Memory B cell (primary cell): ENCODE results near the gene CCDC24.

Source experiments
- ATAC-seq: fragments of 150-1000 bp; cut with Tn5 transposase; 2 replicates; pipeline ENCODE4 v1.10.0; 2021; ENCODE audit warnings: low read depth, mild to moderate bottlenecking, moderate library complexity
- DNase-seq, 2 donors: peaks; one replicate each; pipeline ENCODE4 v3.0.0; 2022; ENCODE audit warnings: low spot score in 2 of 2
- H3K27ac Mint-ChIP-seq: one replicate; pipeline ENCODE4 v1.8.0; 2022; ENCODE audit warnings: mild to moderate bottlenecking, moderate library complexity, mixed read lengths
- H3K27me3 Mint-ChIP-seq: one replicate; pipeline ENCODE4 v1.8.0; 2022; ENCODE audit warnings: mixed read lengths
- H3K36me3 Mint-ChIP-seq: one replicate; pipeline ENCODE4 v1.8.0; 2022; ENCODE audit warnings: mild to moderate bottlenecking, mixed read lengths
- H3K4me1 Mint-ChIP-seq: one replicate; pipeline ENCODE4 v1.8.0; 2022; ENCODE audit warnings: mixed read lengths
- H3K4me3 Mint-ChIP-seq: one replicate; pipeline ENCODE4 v1.8.0; 2022; ENCODE audit warnings: mild to moderate bottlenecking, moderate library complexity, mixed read lengths
- H3K9me3 Mint-ChIP-seq: one replicate; pipeline ENCODE4 v1.8.0; 2022; ENCODE audit warnings: mixed read lengths

CCDC24 gene

GRCh38 chr1:43956234-43956633 is 35.2 kb upstream of the CCDC24 start:
- no peaks in the 10 kb centered on the region for H3K9me3 Mint-ChIP-seq

GRCh38 chr1:43957407-43958040 is 33.9 kb upstream of the CCDC24 start:
- Mint-ChIP-seq H3K27ac (no peak overlapping the region), H3K4me3 (no peak overlapping the region), H3K4me1 (peaks cover 7% of the 10 kb centered on the region)

More at GRCh38 chr1:43956234-43956633, 35.2 kb upstream of the CCDC24 start:
- H3K27me3 Mint-ChIP-seq: no peaks in the 10 kb centered on the region
- ATAC-seq (no peak), DNase-seq (no peak)
- no peak overlapping the region for H3K4me3 Mint-ChIP-seq
- H3K36me3 Mint-ChIP-seq: peaks cover 13% of the 10 kb centered on the region
- H3K4me1 Mint-ChIP-seq: peaks cover 7% of the 10 kb centered on the region
- no peak overlapping the region for H3K27ac Mint-ChIP-seq

GRCh38 chr1:43958351-43959255 is 32.8 kb upstream of the CCDC24 start:
- Mint-ChIP-seq H3K4me3 (no peak overlapping the region), H3K27me3 (no peaks in the 10 kb centered on the region), H3K4me1 (peaks cover 7% of the 10 kb centered on the region), H3K9me3 (no peaks in the 10 kb centered on the region), H3K36me3 (peaks cover 18% of the 10 kb centered on the region), H3K27ac (no peak overlapping the region)
- DNase-seq (no peak), ATAC-seq (no peak)

More at GRCh38 chr1:43957407-43958040, 33.9 kb upstream of the CCDC24 start:
- no peak for ATAC-seq
- DNase-seq: no peak
- Mint-ChIP-seq H3K36me3 (peaks cover 17% of the 10 kb centered on the region), H3K9me3 (no peaks in the 10 kb centered on the region), H3K27me3 (no peaks in the 10 kb centered on the region)

- peaks cover 18% of the 10 kb centered on the region for H3K36me3 Mint-ChIP-seq
- DNase-seq (no peak), ATAC-seq (no peak)
- no peak overlapping the region for H3K4me3 Mint-ChIP-seq
- no peaks in the 10 kb centered on the region for H3K27me3 Mint-ChIP-seq
- H3K27ac Mint-ChIP-seq: no peak overlapping the region
- no peaks in the 10 kb centered on the region for H3K9me3 Mint-ChIP-seq
- H3K4me1 Mint-ChIP-seq: no peaks in the 10 kb centered on the region
These were observed 30.6 kb upstream of the CCDC24 start for GRCh38 chr1:43960798-43961197.

GRCh38 chr1:43961692-43962091 is 29.7 kb upstream of the CCDC24 start:
- Mint-ChIP-seq H3K4me1 (no peaks in the 10 kb centered on the region), H3K4me3 (no peak overlapping the region), H3K27me3 (no peaks in the 10 kb centered on the region), H3K27ac (no peak overlapping the region), H3K36me3 (peaks cover 18% of the 10 kb centered on the region), H3K9me3 (no peaks in the 10 kb centered on the region)
- ATAC-seq: no peak
- DNase-seq: no peak

GRCh38 chr1:43962324-43962723 is 29.1 kb upstream of the CCDC24 start:
- H3K4me3 Mint-ChIP-seq: no peak overlapping the region
- H3K9me3 Mint-ChIP-seq: no peaks in the 10 kb centered on the region
- ATAC-seq (no peak), DNase-seq (no peak)
- H3K4me1 Mint-ChIP-seq: no peaks in the 10 kb centered on the region
- H3K27me3 Mint-ChIP-seq: no peaks in the 10 kb centered on the region
- H3K36me3 Mint-ChIP-seq: peaks cover 15% of the 10 kb centered on the region
- H3K27ac Mint-ChIP-seq: no peak overlapping the region

- no peak for ATAC-seq
- no peak overlapping the region for H3K4me3 Mint-ChIP-seq
- no peaks in the 10 kb centered on the region for H3K4me1 Mint-ChIP-seq
- peaks cover 12% of the 10 kb centered on the region for H3K36me3 Mint-ChIP-seq
- no peak for DNase-seq
- H3K9me3 Mint-ChIP-seq: no peaks in the 10 kb centered on the region
- H3K27me3 Mint-ChIP-seq: no peaks in the 10 kb centered on the region
- H3K27ac Mint-ChIP-seq: no peak overlapping the region
These were observed 28.4 kb upstream of the CCDC24 start for GRCh38 chr1:43963006-43963405.

GRCh38 chr1:43963890-43964289 is 27.5 kb upstream of the CCDC24 start:
- Mint-ChIP-seq H3K36me3 (peaks cover 10% of the 10 kb centered on the region), H3K9me3 (no peaks in the 10 kb centered on the region), H3K4me1 (no peaks in the 10 kb centered on the region), H3K27ac (no peak overlapping the region), H3K27me3 (no peaks in the 10 kb centered on the region), H3K4me3 (no peak overlapping the region)
- DNase-seq (no peak), ATAC-seq (no peak)

- no peak overlapping the region for H3K27ac Mint-ChIP-seq
- H3K9me3 Mint-ChIP-seq: no peaks in the 10 kb centered on the region
- no peaks in the 10 kb centered on the region for H3K27me3 Mint-ChIP-seq
- DNase-seq (no peak), ATAC-seq (no peak)
- peaks cover 8% of the 10 kb centered on the region for H3K4me1 Mint-ChIP-seq
- no peak overlapping the region for H3K4me3 Mint-ChIP-seq
- peaks cover 7% of the 10 kb centered on the region for H3K36me3 Mint-ChIP-seq
These were observed 26.1 kb upstream of the CCDC24 start for GRCh38 chr1:43965316-43965715.

GRCh38 chr1:43968348-43968948 is 23.0 kb upstream of the CCDC24 start:
- no peak for DNase-seq
- Mint-ChIP-seq H3K4me3 (no peak overlapping the region), H3K27me3 (no peaks in the 10 kb centered on the region)

GRCh38 chr1:43969416-43969745 is 22.0 kb upstream of the CCDC24 start:
- no peaks in the 10 kb centered on the region for H3K27me3 Mint-ChIP-seq
- no peak overlapping the region for H3K27ac Mint-ChIP-seq
- peaks cover 23% of the 10 kb centered on the region for H3K4me1 Mint-ChIP-seq
- no peaks in the 10 kb centered on the region for H3K9me3 Mint-ChIP-seq
- no peaks in the 10 kb centered on the region for H3K36me3 Mint-ChIP-seq
- ATAC-seq: no peak
- H3K4me3 Mint-ChIP-seq: peak overlapping the region; percentile 96
- DNase-seq: no peak

More at GRCh38 chr1:43968348-43968948, 23.0 kb upstream of the CCDC24 start:
- Mint-ChIP-seq H3K9me3 (no peaks in the 10 kb centered on the region), H3K4me1 (peaks cover 15% of the 10 kb centered on the region), H3K36me3 (no peaks in the 10 kb centered on the region), H3K27ac (no peak overlapping the region)
- ATAC-seq: no peak

- peak; percentile 80 to 85 for DNase-seq
- Mint-ChIP-seq H3K4me3 (peak within 1 kb of the TSS; percentile 96), H3K27ac (peak within 1 kb of the TSS; percentile 49), H3K27me3 (no peaks in the 10 kb centered on the region), H3K4me1 (peaks cover 23% of the 10 kb centered on the region), H3K9me3 (no peaks in the 10 kb centered on the region), H3K36me3 (no peaks in the 10 kb centered on the region)
- peak; percentile 83 for ATAC-seq
These were observed 21.5 kb upstream of the CCDC24 start, which contains the start of gene DPH2 for GRCh38 chr1:43969746-43970466. Gene DPH2, plus strand, starts transcription at chr1:43970010. Its CDS starts 166 bp downstream, at chr1:43970176.

- no peak overlapping the region for H3K27ac Mint-ChIP-seq
- no peaks in the 10 kb centered on the region for H3K27me3 Mint-ChIP-seq
- no peaks in the 10 kb centered on the region for H3K36me3 Mint-ChIP-seq
- H3K9me3 Mint-ChIP-seq: no peaks in the 10 kb centered on the region
- peaks cover 23% of the 10 kb centered on the region for H3K4me1 Mint-ChIP-seq
- ATAC-seq: no peak
- peak overlapping the region; percentile 96 for H3K4me3 Mint-ChIP-seq
- DNase-seq: no peak
These were observed 20.9 kb upstream of the CCDC24 start for GRCh38 chr1:43970502-43970901.

- no peaks in the 10 kb centered on the region for H3K9me3 Mint-ChIP-seq
- H3K27me3 Mint-ChIP-seq: no peaks in the 10 kb centered on the region
- no peaks in the 10 kb centered on the region for H3K36me3 Mint-ChIP-seq
- DNase-seq (no peak), ATAC-seq (no peak)
- H3K4me1 Mint-ChIP-seq: peaks cover 27% of the 10 kb centered on the region
- no peak overlapping the region for H3K27ac Mint-ChIP-seq
- H3K4me3 Mint-ChIP-seq: peak overlapping the region; percentile 96
These were observed 20.5 kb upstream of the CCDC24 start for GRCh38 chr1:43970911-43971310.
